G401 (cell line): Measurements from ENCODE around the gene YARS2. TPM values are rescaled to one million over a fixed set of nuclear protein-coding genes. Genes with fewer than 3 reads are reported as not detected.

ENCODE experiments used
- DNase-seq: peaks from one replicate; pipeline ENCODE4 v3.0.0-alpha.2; 2015; ENCODE audit warnings: low spot score
- in situ Hi-C: cut with HindIII; loops from 2 replicates; pipeline ENCODE4 v1.10.0; 2016; ENCODE audit warnings: low sequenced_read_pairs, mixed read lengths
- total RNA-seq: library from RNA; depleted of rRNA; stranded (reverse); fragments of >200 nt; shearing (Covaris generic); gene quantifications from 2 replicates; pipeline ENCODE4 v1.2.3, GENCODE V29; 2014; rRNA removed

YARS2 gene
- total RNA-seq: 66.4 and 78.7 TPM in 2 replicates

- in situ Hi-C loops: no loop called here
- DNase-seq: peak; percentile 98
Measured at GRCh38 chr12:32755654-32756475, at the start of gene YARS2. TSS of gene YARS2 (minus strand) at chr12:32755897. CDS start at chr12:32755874, 23 bp downstream.

- in situ Hi-C loops: no loop called here
- no peak for DNase-seq
Measured at GRCh38 chr12:32804301-32804700, 48.6 kb upstream of the YARS2 start.

DNA sequence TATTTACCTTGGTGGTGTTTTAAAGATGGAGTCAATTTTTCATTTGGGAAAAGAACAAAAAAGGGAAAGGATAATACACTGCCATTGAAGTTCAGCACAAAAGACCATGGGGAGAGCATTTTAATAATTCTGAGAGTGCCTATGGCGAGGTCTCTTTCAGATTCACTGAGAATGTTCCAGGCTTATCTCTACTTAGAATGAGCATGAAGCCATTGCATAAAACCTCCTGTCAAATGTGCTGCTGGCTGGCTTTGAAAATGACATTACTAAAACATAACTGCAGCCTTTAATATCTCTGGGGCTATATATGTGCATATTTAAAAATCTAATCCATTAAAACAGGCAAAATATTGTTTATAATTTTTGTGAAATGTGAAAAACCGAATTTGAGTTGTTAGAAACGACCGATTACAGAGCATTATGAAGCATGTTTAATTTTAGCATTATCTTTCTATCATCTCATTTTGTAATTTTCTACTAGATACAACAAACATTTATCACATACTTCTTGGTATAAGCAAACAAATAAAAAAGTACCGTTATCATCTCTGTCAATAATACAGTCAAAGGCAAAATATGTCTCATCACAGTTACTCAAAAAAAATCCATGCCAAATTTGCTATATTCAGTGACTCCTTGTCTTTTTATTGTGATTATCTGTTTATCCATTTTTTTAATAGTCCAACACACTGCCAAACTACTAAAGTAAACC lies 45.7 kb upstream of the YARS2 start:
- in situ Hi-C loops: no loop called here
- DNase-seq: no peak

DNA sequence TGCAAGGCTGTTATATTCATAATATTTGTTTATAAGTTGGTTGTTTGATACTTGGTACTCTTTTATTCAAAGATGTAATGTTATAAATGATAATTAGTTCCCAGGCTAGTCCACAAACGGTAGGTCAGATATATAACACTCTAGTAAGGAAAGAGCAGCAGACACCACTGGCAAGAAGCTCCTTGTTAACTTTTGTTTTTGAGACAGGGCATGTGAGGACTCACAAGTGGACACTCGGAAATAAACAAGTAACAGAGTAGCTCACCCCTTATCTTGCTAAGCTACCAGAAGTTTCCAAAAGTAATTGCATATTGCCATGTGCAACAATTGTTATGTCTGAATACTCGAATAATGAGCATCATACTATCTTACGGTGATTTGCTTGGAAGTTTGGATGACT lies 38.6 kb upstream of the YARS2 start:
- in situ Hi-C loops: no loop called here
- DNase-seq: no peak

DNA sequence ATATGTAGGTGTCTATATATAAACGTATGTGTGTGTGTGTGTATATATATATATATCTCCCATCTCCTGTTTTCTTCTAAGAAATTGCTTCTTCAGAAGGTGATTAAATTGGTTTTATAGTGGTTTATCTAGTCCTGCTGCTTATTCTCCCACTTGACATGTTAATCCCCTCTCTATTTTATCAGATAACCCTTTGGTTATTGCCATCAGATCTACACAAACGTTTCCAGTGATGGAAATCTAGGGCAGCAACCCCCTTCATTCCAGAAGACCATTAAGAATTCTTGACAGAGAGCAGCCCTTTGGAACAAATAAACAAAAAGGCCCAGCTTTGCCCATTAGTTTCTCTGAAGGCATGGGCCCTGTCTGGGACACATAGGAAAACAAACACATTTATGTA lies 34.2 kb upstream of the YARS2 start:
- DNase-seq: no peak
- in situ Hi-C loops: no loop called here

DNA sequence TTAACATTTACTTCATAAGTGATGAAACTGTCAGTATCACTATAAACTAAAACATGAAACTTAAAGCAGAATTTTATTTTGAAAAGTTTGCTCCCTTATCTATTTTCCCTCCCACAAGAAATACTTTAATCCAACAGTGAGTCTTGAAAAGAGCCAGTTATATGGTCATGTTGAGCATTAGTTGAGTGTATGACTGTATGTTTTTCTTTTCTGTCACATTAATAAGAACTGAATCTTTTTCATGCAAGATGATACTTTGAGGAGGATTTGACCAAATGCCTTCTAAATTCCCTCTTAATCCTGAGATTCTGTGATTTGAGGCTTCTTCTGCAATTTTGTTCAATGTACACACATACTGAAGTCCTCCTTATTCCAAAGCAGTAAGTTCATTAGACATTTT lies 33.7 kb upstream of the YARS2 start:
- in situ Hi-C loops: no loop called here
- no peak for DNase-seq

DNA sequence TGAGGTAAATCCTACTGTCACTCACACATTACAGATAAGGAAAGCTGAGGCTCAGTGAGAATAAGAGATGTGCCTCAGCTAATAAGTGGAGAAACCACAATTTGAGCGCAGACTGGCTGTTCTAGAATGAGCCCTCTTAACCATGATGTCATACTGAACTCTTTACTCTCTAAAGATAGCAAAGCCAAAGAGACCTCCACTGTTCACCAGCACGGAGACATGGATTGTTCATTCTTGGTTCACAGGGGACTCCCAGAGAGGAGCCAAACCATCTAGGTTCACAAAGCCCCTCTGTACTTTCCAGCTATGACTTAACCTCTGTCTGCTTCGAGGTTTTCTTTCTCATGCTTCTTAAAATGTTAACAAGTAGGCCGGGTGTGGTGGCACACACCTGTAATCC lies 32.7 kb upstream of the YARS2 start:
- in situ Hi-C loops: no loop called here
- DNase-seq: no peak

DNA sequence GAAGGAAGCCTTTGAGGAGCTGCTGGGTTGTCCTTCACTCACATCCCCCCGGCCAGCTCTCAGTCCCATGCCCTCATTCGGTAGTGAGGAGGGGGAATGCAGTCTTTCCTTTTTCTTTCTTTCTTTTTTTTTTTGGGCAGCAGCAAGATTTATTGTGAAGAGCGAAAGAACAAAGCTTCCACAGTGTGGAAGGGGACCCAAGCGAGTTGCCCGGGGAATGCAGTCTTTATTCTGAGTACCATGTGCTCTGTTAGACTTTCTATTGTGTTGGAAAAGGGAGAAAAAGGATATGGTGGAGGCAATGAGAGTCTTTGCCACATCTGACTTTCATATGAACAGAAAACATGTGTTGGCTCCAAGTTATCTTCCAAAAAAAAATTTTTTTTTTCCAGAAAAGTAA lies 29.9 kb upstream of the YARS2 start:
- no peak for DNase-seq
- in situ Hi-C loops: no loop called here

DNA sequence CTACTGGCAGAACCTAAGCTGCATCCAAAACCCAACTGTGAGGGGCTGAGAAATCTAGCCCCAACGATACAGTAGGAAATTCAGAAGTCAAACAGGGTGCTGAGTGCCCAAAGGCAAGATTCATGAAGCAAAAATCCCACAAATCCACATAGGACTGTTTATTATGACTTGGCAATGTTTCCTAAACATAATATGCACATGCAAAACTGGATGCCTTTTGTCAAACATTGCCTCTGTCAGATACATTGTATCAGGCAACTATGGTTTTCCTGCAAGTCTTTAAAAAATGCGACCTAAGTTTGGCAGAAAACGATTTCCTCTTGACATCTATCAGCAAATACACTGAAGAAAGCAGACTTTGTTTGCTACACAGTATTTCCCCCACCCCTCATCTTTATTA lies 27.3 kb upstream of the YARS2 start:
- in situ Hi-C loops: no loop called here

GRCh38 chr12:32780071-32780470 lies 24.4 kb upstream of the YARS2 start:
- DNase-seq: no peak
- in situ Hi-C loops: no loop called here

More for the DNA sequence above, 27.3 kb upstream of the YARS2 start:
- DNase-seq: no peak

DNA sequence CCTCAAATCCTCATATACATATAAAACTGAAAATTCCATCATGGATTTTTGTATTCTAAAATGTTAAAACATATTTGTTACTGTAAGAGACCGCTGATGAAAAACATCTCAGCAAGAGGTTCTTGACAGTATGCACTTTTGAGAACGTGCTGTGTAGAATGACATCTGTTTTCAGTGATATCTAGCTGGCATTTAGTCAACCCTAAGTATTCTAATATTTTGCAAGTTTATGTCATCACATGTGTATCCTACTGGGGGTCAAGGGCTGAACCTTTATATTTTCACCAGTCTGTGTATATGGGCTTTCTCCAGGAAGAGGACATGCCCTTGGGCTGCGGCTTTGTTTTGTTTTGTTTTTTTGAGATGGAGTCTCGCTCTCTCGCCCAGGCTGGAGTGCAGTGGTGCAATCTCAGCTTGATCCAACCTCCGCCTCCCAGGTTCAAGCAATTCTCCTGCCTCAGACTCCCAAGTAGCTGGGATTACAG lies 22.0 kb upstream of the YARS2 start:
- no peak for DNase-seq
- in situ Hi-C loops: no loop called here

DNA sequence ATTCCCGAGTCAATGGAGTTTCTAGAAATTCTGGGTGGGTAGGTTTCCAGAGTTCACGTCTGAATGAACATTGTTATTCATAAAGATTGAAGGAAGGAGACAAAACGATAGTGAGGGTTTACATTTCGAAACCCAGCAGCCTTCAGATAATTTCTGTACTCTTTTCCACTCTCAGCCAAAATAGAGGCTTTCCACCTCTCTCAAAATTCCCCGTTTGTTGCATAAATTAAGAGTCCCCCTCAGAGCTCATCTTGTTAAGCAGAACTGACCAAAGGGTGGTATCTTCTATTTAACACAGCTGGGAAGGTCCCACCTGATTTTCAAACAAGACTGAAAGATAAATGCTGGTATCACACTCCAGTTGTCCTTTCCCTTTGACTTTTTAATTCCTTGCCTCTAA lies 21.5 kb upstream of the YARS2 start:
- in situ Hi-C loops: no loop called here
- no peak for DNase-seq

DNA sequence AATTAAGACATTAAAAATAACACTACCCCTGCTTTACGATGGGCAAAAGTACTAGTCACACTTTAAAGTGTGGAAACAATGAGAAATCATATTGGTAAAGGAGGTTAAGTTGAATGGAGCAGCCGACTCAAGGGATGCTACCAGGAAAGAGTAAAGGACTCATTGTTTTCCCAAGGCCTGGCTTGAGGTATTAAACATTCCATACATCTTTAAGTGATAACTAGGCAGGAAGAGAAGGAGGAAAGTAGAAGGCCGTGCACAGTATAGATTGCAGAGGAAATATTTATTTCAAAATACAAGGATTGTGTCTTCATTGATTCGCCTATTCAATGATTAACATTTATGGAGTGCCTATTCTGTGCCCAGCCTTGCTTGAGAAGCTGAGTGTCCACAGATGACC lies 20.6 kb upstream of the YARS2 start:
- DNase-seq: no peak
- in situ Hi-C loops: no loop called here

DNA sequence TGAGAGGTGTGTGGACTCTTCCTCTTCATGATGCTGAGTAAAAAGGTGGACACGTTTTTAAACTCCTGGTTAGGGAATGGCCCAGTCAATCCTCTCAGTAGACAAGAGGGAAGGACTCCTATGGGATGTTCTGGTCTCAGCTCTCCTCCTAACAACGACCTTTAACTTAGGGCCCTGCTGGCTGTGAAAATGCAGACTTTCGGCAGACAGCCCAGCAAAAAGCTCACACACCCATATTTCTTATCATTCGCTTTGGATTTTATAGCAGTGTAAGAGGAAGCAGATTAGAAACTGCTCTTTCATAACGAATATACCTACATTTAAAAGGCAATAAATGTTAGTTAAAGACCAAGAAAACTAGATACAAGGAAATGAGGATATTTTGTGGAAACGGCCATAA lies 18.0 kb upstream of the YARS2 start:
- DNase-seq: no peak
- in situ Hi-C loops: no loop called here

DNA sequence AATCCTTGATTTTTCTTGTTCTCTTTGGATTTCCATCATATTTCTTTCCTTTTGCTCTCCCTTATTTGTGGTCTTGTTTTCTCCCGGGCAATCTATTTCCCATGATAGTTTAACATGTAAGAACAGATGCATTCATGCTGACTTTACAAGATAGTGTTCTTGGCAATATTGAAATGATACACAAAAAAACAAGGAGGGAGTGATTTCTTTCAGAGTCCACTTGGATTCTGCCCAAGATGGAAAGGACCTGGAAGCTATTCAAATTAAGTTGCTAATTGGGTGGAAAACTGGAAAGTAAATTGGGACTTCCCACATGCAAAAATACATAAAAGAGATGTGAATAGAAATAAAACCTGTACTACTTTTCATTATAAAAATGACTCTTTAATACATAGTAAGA lies 14.4 kb upstream of the YARS2 start:
- no peak for DNase-seq
- in situ Hi-C loops: no loop called here

GRCh38 chr12:32768518-32768917 lies 12.8 kb upstream of the YARS2 start:
- in situ Hi-C loops: no loop called here
- no peak for DNase-seq

- in situ Hi-C loops: no loop called here
- no peak for DNase-seq
Measured at GRCh38 chr12:32765906-32766305, 10.2 kb upstream of the YARS2 start.

GRCh38 chr12:32761716-32762115 lies 6.0 kb upstream of the YARS2 start:
- in situ Hi-C loops: no loop called here
- no peak for DNase-seq

- no peak for DNase-seq
- in situ Hi-C loops: no loop called here
Measured at GRCh38 chr12:32757157-32757556, 1.5 kb upstream of the YARS2 start.

- in situ Hi-C loops: no loop called here
- no peak for DNase-seq
Measured at GRCh38 chr12:32756476-32757066, 874 bp upstream of the YARS2 start.
